Measurements from ENCODE around the gene CSRNP2.
A peak's percentile ranks its signal among the peaks of the same experiment; 100 is the strongest.

CSRNP2 gene

DNA sequence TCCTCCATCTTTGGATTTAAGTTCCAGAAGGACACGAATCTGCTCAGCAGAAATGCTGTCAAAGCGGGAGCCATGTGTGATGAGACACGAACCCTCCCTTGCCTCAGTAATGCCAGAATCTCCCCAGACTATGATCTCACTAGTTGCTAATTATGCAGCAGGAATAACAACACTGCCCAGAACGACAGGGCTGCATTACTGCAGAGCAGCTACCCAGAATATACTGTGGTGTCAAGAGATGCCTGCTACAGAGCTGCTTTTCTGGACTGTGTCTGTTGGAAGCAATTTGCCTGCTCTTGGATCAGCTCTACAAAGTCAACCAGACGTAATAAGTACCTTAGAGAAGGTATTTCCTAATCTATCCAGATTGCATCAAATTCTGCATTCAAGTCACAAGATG is 5.5 kb downstream of the CSRNP2 start:
- DNase-seq (ENCODE audit: low read depth), result no peak

DNA sequence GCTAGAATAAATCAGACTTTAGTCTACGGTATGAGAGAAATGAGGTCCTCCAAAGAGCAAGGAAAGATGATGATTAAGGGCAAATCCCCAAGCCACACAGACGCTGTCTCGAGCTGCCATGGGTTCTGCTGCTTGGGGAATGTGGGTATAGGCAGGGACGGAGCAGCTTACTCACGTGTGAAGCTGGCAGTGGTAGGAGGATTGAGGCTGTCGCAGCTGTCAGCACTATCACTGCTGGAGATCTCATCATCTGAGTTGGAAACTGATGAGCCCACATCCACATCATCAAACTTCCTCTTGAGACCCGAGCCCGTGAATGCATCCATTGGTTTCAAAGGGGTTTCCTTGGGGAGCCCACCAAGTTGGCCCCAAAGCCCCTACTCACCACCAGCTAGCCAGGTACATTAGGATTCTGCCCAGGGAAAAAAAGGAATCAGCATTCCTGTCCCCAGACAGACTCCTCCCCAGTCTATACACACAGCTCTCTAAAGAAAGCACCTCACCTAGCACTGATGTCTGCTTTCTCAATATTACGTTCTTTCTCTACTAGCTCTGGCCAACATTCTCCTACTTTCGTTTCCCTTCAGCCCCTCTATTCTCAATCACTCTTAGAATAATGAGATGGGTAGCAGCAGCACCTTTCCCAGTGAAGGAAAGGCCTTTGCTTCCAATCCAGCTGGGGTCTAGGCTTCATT is 7.0 kb downstream of the CSRNP2 start:
- DNase-seq (ENCODE audit: low read depth), result no peak

DNA sequence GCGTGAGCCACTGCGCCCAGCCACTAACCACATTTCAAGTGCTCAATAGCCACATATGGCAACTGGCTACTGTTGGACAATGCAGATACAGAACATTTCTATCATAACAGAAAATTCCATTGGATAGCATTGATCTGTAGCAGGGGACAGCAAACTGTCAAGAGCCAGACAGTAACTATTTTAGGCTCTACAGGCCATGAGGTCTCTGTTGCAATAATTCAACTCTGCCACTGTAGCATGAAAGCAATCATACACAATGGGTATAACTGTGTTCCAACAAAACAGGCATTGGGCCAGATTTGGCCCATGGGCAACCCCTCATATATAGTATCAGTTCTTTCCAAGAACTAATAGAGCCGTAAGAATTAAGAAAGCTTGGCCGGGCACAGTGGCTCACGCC is 8.0 kb downstream of the CSRNP2 start:
- no peak for DNase-seq (ENCODE audit: low read depth)

DNA sequence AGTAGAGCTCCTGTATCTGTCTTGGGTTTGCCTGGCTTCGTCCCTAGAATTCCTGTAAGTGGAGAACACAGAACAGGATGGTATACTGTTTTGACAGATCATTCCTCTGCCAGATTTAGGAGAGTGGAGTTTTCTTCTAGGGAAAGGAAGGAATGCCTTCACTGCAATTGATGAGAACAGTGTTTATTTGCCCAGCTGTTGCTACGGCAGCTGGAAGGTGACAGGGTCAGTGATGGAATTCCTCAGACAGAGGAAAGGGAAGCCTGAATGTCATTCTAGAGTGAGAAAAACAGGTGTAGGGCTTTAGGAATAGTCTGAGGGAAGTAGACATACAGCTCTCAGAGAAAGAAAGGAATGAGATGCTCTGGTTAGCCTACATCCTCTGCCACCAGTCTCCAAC is 11.7 kb downstream of the CSRNP2 start:
- no peak for DNase-seq (ENCODE audit: low read depth)

DNA sequence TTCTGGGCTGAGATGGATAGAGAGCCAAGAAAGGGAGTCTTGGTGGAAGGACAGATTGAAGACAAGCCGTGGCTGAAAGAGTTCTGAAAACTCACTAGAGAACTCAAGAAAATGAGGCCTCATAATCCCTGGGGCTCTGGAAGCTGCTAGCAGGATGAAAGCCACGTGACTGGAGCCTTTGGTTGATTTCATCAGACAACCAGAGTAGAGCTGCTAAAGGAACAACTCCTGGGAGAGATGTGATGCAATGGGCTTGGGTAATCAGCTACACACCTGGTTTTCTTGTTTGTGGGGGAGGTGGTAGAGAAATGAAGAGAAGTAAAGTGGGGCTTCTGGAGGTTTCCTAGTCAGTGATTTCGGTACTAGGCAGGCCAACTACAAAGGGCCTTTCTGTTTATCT is 13.4 kb downstream of the CSRNP2 start:
- DNase-seq (ENCODE audit: low read depth), result no peak

DNA sequence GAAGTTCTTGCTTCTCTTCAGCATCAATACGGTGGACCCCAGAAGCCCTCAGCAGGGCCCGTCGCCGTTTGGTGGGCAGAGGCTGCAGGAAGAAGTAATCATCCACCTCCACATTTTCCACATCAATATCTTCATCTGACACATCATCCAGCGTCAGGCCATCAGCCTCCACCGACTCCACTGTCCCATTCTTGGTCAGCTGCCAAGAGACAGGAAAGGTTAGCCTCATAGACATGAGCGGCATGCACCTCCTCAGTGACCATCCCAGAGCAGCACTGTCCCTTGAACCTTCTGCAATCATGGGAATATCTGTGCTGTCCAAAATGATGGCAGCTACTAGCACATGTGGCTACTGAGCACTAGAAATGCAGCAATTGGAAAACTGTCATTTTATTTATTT is 15.6 kb downstream of the CSRNP2 start:
- DNase-seq (ENCODE audit: low read depth), result no peak

DNA sequence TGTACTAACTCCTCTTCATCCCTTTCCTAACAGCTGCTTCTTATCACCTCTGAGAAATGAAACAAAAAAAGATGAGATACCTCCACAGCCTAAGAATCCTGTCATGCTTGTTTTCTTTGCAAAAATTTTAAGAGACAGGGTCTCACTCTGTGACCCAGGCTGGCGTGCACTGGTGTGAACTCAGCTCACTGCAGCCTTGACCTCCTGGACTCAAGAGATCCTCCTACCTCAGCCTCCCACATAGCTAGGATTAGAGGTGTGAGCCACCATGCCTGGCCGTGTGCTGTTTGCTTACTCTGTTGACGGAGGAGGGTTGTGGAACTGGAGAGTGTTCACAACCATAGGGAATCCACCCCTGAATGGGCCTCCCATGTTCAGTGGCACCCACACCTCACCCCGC is 16.2 kb downstream of the CSRNP2 start:
- no peak for DNase-seq (ENCODE audit: low read depth)

DNA sequence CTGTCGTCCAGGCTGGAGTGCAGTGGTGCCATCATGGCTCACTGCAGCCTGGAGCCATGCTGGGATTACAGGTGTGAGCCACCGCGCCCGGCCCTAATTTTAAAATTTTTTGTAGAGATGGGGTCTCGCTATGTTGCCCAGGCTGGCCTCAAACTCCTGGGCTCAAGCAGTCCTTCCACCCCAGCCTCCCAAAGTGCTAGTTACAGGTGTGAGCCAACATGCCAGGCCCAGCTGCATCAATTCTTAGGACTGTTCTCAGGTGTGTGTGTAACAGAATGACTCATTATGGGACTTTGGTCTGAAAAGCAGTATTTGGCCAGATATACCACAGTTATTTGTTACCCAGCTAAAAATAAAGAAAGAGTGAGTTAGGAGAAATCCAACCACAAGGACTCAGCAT is 17.9 kb downstream of the CSRNP2 start:
- DNase-seq (ENCODE audit: low read depth), result no peak

DNA sequence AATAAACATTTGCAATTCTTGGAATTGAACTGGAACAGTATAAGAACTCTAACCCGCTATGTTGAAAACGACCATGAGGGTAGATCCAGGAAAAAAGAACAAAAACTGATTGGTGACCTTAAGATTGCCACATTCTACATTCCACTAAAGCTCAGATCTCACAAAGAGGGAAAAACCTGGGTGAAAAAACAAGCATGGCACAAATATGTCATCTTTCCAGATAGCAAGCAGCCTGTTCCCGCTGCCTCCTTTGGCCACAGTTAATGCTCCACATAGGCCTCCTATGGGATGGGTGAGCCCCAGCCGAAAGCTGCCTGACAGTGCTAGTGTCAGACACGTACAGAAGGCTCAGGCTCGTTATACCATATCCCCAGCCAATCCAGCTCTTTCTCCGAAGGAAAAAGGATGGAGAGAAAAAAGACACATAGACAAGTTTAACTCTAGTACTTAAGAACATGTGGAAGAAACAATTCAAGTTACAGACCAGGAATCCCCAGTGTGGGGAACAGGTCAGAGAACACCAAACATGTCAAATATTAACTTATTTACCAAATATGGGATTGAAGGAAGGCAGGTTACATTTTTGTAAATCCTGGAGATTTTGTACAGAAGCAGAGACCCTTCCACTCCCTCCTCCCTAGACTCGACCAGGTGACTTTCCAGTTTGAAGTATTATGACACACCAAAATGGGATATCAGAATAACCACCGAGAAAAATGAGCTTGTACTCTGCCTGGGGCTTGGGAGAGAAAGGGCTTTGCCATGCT is 20.6 kb downstream of the CSRNP2 start:
- DNase-seq (ENCODE audit: low read depth), result no peak

DNA sequence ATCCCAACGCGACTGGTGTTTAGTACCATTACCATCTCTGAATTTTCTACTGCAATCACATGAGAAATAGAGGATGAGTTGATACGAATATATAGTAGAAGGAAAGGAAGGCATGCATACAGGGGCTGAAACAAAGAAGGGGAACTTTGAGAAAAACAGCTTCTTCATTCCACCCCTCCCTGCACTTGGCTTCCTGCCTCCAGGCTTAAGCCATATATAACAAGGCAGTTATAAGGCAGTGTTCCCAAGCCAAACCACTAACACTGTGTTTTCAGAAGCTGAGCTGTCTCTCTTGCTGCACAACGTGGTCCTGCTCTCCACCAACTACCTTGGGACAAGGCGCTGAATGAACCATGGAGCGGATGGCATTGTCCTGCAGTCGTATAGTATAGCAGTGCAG is 24.3 kb downstream of the CSRNP2 start:
- DNase-seq (ENCODE audit: low read depth), result no peak

DNA sequence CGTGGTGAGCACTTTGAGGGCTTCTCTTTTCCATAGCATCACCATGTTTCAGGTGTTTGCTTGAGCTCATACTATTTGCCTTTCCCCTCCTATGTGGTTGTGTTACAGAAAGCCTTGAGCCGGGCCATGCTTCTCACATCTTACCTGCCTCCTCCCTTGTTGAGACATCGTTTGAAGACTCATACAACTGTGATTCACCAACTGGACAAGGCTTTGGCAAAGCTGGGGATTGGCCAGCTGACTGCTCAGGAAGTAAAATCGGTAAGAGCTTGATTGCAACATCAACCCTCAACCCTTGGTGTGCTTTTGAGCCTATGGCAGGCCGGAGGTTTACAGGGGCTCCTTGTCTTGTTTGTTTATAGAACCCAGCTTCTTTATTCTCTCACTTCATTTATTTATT is 27.2 kb downstream of the CSRNP2 start:
- no peak for DNase-seq (ENCODE audit: low read depth)

DNA sequence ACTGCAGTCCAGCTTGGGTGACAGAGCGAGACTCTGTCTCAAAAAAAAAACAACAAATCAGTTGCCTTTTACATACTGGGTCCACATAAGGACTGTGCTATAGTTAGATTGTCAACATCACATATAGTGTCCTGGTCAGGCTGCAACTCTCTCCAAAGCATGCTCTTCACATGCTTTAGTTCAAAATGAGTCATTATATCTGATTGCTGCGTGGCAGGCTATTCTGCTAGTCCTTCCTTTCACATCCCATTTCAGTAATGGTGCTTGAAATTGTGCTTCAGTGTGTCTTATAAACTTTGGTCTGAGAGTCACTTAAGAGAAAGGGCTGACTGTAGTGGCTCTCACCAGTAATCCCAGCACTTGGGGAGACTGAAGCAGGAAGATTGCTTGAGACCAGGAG is 28.3 kb downstream of the CSRNP2 start:
- DNase-seq (ENCODE audit: low read depth), result no peak

DNA sequence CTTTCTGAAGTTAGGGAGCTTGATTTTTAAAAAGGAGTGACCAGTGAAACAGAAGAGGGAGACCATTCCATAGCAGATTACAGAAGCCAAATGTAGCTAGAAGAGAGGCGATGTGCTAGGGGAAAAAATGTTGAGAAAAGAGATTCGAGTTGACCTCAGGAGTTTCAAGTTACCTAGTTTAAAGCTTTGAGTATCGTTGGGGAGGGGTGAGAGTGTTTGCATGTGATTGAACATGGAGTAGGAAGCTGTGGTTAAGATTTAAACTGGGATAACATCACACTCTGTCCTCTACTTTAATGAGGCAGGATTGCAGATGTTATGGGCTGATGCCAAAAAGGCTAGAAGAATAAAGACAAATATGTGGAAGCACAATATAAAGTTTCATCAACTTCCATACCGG is 31.6 kb downstream of the CSRNP2 start:
- no peak for DNase-seq (ENCODE audit: low read depth)

DNA sequence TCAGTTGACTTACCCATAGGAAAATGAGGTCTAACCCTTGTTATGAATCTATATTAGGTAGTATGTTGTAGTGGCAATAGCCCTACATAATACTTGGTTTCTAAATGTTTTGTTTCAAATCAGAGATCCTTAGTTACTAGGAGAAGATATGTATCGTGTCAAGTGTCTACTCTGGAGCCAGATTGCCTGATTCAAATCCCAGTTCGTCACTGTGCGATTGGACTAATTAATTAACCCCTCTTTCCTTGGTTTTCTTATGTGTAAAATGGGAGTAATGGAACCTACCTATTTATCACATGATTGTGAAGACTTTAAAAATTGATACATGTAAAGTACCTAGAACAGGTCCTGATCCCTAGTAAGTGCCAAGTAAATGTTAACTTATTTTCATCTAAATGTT is 33.9 kb downstream of the CSRNP2 start:
- DNase-seq (ENCODE audit: low read depth), result no peak

DNA sequence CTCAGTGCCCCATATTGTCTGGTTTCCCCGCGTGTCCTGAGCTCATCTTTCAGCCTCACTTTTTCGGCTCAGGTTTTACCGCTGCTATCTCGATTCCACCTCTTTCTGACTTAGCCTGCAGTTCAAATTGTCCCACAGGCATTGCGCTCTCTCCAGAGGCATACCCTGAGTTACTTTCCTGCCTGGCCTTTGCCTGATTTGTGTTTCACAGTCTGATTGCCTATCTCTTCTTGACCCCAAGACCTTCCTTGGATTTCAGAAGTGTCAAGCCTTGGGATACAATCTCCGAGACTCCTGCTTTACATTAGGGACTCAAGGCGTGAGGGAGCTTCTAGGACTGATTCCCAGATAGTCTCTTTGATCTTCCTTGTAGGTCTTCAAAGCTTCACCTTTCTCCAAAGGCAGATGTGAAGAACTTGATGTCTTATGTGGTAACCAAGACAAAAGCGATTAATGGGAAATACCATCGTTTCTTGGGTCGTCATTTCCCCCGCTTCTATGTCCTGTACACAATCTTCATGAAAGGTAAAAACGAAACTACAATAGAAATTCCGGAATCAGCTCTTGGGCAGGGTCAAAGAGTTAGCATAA is 34.6 kb downstream of the CSRNP2 start:
- DNase-seq (ENCODE audit: low read depth), result no peak

DNA sequence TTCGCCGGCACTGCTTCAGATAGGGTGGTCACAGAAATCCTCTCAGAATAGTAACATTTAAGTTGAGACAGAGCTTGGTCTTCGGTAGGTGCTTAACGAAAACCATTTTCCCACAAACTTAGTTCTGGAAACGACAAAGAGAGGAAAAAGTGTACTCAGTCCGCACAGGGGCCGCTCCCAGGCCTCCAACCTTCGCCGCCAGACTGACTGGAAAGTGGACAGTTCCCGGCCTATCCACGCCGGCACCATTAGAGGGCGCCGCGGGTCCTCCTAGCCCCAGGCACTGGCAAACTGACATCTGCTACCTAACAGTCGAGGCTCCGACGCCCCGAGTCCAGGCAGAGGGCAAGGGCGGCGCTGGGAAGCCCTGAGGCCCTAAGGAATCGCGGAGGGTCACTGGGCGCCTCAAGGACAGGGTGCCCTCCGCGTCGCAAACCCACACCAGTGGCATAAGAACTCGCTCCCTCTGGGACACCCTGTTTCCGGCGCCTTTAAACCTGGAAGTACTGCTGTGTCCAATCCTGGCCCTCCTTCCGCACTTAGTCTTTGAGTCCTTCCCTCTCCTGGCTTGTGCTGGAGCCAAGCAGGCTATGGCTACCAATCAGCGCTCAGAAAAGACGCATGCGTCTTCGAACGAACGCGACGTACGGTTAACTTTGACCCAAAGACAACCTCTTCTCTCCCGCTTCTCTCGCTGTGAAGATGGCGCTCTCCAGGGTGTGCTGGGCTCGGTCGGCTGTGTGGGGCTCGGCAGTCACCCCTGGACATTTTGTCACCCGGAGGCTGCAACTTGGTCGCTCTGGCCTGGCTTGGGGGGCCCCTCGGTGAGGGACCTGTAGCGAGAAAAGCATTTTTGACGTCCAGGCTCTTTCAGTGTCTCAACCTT is 35.5 kb downstream of the CSRNP2 start, which contains the start of gene LETMD1:
LETMD1 (plus strand) TSS at position 673 of the 886 bp plus-strand sequence; CDS start at position 703, 30 bp downstream.
- peak; percentile 78 for DNase-seq (ENCODE audit: low read depth)

DNA sequence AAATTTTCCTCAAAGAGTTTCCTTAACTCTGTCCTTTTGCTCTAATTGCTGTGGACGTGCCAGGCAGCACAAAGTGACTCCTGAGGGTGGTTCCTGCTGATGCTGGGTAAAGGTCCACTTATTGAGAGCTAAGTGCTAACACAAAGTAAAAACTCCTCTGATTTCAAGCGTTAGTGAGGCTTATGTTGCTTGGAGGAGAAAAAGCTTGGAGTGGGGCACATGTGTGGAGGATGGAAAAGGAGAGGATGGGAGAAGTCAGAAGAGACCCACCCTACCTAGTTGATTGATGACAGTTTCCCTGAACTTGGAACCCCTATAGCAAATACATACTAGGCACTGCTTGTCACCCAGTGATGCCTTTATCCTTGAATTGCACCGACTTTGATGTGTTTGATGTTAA is 47.1 kb downstream of the CSRNP2 start:
- DNase-seq (ENCODE audit: low read depth), result no peak

DNA sequence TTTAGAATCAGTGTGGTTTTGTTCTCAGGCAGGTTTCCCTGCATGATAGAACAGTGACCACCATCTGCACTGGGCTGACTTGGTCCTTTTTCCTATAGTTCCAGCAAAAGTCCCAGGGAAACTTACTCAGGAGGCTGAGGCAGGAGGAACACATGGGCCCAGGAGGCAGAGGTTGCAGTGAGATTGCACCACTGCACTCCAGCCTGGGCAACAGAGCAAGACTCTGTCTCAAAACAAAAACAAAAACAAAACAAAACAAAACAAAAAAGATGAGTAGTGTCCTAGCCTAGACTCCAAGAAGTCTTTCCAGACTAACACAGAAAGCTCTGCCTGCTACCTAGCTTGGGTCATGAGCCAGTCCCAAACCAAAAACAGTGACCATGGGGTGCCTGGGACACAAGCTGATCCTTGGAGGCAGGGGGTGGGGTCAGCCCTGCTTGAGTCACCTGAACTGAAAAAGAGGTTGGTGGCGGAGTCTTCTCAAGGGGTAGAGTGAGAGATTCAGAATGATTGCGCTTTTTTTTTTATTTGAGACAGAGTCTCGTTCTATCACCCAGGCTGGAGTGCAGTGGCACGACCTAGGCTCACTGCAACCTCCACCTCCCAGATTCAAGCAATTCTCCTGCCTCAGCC is 49.8 kb downstream of the CSRNP2 start:
- no peak for DNase-seq (ENCODE audit: low read depth)

DNA sequence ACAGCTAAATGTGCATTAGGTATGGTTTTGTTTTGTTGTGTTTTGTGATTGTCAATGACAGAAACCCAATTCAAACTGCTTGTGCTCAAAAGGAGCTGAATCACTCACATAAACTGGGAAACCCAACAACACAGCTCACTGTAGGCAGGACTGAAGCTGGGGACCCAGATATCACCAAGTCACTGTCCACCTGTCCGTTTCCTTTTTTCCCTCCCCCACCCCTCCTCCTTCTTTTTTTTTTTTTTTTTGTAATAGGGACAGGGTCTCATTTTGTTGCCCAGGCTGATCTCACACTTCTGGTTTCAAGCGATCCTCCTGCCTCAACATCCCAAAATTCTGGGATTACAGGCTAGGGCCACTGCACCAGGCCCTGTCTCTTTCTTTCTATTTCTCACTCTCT is 50.3 kb downstream of the CSRNP2 start:
- no peak for DNase-seq (ENCODE audit: low read depth)

DNA sequence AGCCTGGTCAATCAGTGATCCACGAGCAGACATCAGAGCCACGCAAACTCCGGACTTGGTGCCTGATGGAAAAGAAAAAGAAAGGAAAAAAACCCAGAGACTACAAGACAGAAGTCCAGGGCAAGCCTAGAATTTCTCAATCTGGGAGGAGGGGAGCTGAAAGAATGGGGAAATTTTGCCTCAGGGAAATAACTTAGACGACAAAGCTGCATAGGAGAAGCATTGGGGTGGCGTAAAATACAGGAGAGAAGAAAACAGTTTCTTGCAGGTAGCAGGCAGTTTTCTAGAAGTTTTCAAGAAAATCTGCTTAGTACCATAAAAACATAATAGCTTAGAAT is 54.6 kb downstream of the CSRNP2 start:
- no peak for DNase-seq (ENCODE audit: low read depth)

DNA sequence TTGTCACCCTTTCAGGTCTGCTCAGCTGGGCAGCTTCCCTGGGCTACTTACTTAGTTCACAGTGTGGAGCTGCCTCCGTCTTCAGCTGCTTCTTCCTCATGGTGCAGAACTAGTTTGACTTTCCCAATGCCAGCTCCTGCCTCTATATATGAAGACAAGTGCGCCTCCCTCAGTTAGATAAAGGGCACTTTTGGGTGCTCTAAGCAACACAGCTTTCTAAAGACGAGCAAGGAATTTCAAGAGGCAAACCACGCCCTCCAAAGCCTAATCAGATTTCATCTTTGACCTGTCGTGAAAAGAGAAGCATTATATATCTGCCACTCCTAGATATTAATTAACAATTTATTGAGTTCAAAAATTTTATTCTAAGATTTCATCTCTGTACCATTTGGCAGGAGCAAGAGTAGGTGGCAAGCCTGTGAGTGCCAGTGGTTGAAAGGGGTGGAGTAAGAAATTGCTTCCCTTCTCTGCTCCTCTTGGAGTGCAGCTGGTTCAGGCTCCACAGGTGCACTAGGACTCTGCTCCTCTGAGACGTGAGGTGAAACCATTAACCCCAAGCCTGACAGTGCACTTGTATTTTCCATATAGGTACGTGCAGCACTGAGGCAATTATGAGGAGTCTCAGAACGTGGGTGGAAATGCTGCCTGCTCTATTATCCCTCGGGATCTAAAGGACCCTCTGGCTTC is 55.1 kb downstream of the CSRNP2 start:
- no peak for DNase-seq (ENCODE audit: low read depth)
